Thymus (tissue), 11 donors: ENCODE measurements around the gene LONP1. TPM values are rescaled to one million over a fixed set of nuclear protein-coding genes. Genes with fewer than 3 reads are reported as not detected.

Source experiments
- DNase-seq, 9 donors: peaks; one replicate each; pipeline ENCODE4 v3.0.0-alpha.2; 2013; ENCODE audit warnings: low spot score in 9 of 9, low read depth in 6 of 9, missing footprints in 1 of 9
- H3K27ac ChIP-seq, 2 donors: one replicate each; pipeline ENCODE4 v1.5.1; 2013; ENCODE audit warnings: control low read depth in 1 of 2, low read depth in 1 of 2, low read length in 1 of 2, mild to moderate bottlenecking in 1 of 2, moderate library complexity in 1 of 2
- H3K27me3 ChIP-seq, 2 donors: one replicate each; pipeline ENCODE4 v1.5.1; 2013; ENCODE audit warnings: low read length in 1 of 2; ENCODE audit not compliant: control insufficient read depth in 2 of 2, insufficient read depth in 1 of 2
- H3K36me3 ChIP-seq, 2 donors: one replicate each; pipeline ENCODE4 v1.5.1; 2013; ENCODE audit warnings: low read length in 1 of 2, mild to moderate bottlenecking in 1 of 2, moderate library complexity in 1 of 2; ENCODE audit not compliant: control insufficient read depth in 2 of 2, insufficient read depth in 2 of 2
- H3K4me1 ChIP-seq, 2 donors: one replicate each; pipeline ENCODE4 v1.5.1; 2013; ENCODE audit warnings: low read length in 2 of 2; ENCODE audit not compliant: control insufficient read depth in 2 of 2, insufficient read depth in 2 of 2
- H3K4me3 ChIP-seq, 2 donors: one replicate each; pipeline ENCODE4 v1.5.1; 2013; ENCODE audit warnings: low read length in 2 of 2, control low read depth in 1 of 2, mild to moderate bottlenecking in 1 of 2
- H3K9me3 ChIP-seq, 2 donors: one replicate each; pipeline ENCODE4 v1.5.1; 2013; ENCODE audit warnings: low read length in 1 of 2, mild to moderate bottlenecking in 1 of 2; ENCODE audit not compliant: control insufficient read depth in 2 of 2, insufficient read depth in 1 of 2
- WGBS: extraction: QIAGEN DNeasy Blood & Tissue Kit; methylation state at CpG from one replicate; pipeline ENCODE4 v1.1.7; 2013; 5-methylcytosine and 5-hydroxymethylcytosine counted together
- polyA plus RNA-seq: library from polyadenylated mRNA; stranded (reverse); fragments of 200-250 nt; gene quantifications from one replicate; pipeline ENCODE4 v1.2.3, GENCODE V29; 2013
- total RNA-seq: library from RNA; stranded (reverse); fragments of 120-200 nt; gene quantifications from one replicate; pipeline ENCODE4 v1.2.4, GENCODE V29; 2013
- donor health status: healthy.

Gene LONP1
- total and polyA plus RNA-seq, 2 donors, result 34.3 to 37.7 TPM

DNA sequence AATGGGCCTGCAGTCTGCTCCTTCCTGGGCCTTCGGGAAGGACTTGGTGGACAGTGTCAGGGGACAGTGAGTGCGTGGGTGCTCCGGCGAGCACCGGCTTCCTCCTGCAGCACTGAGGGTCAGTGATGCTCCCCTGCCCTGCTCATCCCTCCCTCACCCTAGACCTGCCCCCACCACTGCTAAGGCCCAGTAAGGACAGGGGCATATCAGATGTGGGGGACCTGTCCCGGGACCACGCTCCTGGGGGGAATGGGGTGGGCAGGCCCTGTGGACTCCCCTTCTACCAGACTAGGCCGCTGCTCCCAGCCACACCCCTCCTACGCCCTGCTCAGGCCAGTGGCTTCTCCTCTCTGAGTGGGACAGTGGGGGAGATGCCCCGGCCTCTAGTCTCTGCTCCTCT is 42.8 kb downstream of the LONP1 start:
- H3K9me3 ChIP-seq, result peaks cover 0 to 6% of the 10 kb centered on the region in 2 donors
- H3K4me1 ChIP-seq, result peaks cover 15% of the 10 kb centered on the region in 2 donors
- DNase-seq, result no peak
- H3K36me3 ChIP-seq, result peaks cover 1 to 5% of the 10 kb centered on the region in 2 donors
- H3K27ac ChIP-seq, result no peak overlapping the region
- peaks cover 0 to 3% of the 10 kb centered on the region in 2 donors for H3K27me3 ChIP-seq
- no peak overlapping the region for H3K4me3 ChIP-seq
- WGBS, result 98% methylated on average over 10 of the region's 10 CpGs

DNA sequence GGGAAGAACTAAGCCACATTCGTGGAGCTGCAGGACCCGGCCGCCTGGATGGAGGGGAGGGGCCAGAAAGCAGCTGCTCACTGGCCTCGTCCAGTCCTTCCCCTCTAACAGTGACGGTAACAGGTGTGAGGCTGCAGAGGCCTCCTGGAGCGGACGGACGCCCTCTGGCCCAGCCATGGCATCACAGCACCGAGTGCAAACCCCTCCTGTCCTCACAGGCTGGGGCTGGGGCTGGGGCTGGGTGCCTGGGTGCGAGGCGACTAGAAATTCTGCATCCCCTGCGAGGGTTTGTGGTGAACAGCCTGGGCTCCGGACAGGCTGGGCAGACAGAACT is 43.2 kb downstream of the LONP1 start:
- Histone ChIP-seq H3K27ac (no peak overlapping the region), H3K36me3 (peaks cover 5 to 9% of the 10 kb centered on the region in 2 donors), H3K27me3 (peaks cover 0 to 3% of the 10 kb centered on the region in 2 donors), H3K4me3 (no peak overlapping the region), H3K9me3 (peaks cover 0 to 6% of the 10 kb centered on the region in 2 donors), H3K4me1 (peaks cover 15% of the 10 kb centered on the region in 2 donors)
- 93% methylated on average over 13 of the region's 13 CpGs for WGBS
- no peak for DNase-seq

DNA sequence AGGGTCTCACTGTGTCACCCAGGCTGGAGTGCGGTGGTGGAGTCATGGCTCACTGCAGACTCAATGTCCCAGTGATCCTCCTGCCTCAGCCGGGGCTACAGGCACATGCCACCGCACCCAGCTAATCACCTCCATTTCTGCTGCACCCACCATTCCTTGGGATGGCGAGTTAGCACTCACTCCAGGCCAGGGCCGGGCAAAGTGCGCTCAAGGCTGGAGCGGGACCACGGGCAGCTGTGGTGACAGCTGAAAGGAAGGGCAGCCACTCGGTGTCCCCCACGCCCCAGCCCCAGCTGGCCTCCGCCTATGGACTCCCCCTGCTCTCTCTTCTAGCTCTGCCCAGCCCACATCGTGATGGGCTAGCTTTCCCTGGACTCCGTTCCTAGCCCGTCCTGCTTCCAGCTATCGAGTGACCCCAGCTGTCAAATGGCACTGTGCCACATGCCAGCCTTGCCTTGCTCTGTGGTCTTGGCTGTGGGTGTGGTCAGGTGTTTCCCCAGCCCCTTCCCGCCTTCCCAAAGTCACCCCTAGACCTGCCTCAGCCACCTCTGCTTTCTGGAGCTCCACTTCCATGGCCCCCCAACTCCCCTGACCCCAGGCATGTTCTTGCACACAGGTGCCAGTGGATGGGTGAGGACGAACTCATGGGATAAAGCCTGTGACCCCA is 43.7 kb downstream of the LONP1 start:
- 95% methylated on average over 17 of the region's 17 CpGs for WGBS
- H3K4me3 ChIP-seq, result no peak overlapping the region
- peaks cover 12 to 13% of the 10 kb centered on the region in 2 donors for H3K4me1 ChIP-seq
- peaks cover 0 to 2% of the 10 kb centered on the region in 2 donors for H3K27me3 ChIP-seq
- no peak for DNase-seq
- H3K9me3 ChIP-seq, result peaks cover 0 to 6% of the 10 kb centered on the region in 2 donors
- H3K36me3 ChIP-seq, result peaks cover 5 to 13% of the 10 kb centered on the region in 2 donors
- H3K27ac ChIP-seq, result no peak overlapping the region

DNA sequence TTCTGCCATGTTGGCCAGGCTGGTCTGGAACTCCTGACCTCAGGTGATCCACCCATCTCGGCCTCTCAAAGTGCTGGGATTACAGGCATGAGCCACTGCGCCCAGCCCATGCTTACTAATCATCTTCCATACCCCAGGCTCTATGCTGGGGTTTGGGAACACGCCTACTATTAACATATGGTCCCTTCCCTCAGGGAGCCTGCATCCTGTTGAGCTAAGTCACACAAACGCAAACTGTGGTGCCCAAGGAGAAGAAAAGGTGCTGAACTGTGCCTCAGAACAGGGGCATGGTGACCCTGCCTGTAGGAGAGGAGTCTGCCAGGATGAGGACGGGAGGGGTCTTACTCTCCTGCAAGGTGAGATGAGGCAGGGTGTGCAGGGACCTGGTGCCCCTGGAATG is 45.2 kb downstream of the LONP1 start:
- Histone ChIP-seq H3K4me3 (no peak overlapping the region), H3K9me3 (no peaks in the 10 kb centered on the region), H3K27me3 (no peaks in the 10 kb centered on the region), H3K27ac (no peak overlapping the region), H3K36me3 (peaks cover 8 to 24% of the 10 kb centered on the region in 2 donors), H3K4me1 (peaks cover 5 to 6% of the 10 kb centered on the region in 2 donors)
- 96% methylated on average over 5 of the region's 5 CpGs for WGBS
- DNase-seq, result no peak

DNA sequence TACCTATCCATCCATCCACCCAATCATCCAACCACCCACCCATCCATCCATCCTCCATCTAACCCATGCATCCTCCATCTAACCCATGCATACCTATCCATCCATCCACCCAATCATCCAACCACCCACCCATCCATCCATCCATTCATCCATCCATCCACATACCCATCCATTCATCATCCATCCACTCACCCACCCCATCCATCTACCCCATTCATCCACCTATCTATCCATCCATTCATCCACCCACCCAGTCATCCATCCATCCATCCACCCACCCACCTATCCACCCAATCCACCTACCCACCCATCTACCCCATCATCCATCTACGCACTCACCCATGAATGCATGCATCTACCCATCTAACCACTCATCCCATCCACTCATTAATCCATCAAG is 46.2 kb downstream of the LONP1 start:
- peaks cover 18 to 33% of the 10 kb centered on the region in 2 donors for H3K36me3 ChIP-seq
- no peaks in the 10 kb centered on the region for H3K9me3 ChIP-seq

DNA sequence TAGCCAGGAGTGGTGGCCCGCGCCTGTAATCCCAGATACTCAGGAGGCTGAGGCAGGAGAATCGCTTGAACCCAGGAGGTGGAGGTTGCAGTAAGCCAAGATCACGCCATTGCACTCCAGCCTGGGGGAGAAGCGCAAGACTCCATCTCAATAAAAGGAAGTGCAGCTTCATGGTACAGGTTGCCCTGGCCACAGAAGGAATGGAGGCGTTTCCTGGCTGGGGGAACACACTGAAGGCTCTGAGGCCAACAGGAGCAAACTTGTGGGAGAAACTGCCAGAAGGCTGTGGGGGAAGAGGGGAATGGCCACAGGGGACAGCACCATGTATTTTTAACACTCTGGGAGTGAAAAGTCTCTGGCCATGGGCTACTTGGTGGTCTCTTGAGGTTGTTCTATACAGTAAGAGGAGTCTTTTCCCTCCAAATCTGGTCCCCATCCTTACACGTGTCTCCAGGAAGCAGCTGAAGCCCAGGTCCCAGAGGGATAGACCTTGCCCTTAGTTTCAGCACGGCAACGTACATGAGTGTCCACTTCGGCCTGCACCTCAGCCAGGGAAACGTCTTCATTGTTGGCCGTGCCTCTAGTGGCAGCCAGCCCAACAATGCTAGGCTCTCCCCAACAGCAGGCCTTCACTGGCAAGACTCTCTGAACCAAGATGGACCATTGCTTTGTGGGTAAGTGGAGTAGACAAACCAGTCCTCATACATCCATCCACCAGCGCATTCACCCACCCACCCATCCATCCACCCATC is 47.1 kb downstream of the LONP1 start:
- no peak overlapping the region for H3K27ac ChIP-seq
- 98% methylated on average over 13 of the region's 13 CpGs for WGBS
- no peak for DNase-seq
- no peak overlapping the region for H3K4me3 ChIP-seq
- no peaks in the 10 kb centered on the region for H3K27me3 ChIP-seq
- H3K4me1 ChIP-seq, result no peaks in the 10 kb centered on the region
- H3K9me3 ChIP-seq, result no peaks in the 10 kb centered on the region
- H3K36me3 ChIP-seq, result peaks cover 24 to 39% of the 10 kb centered on the region in 2 donors

More for the DNA sequence above, 46.2 kb downstream of the LONP1 start:
- WGBS, result 100% methylated on average over 1 of the region's 1 CpG
- Histone ChIP-seq H3K27ac (no peak overlapping the region), H3K27me3 (no peaks in the 10 kb centered on the region), H3K4me1 (no peaks in the 10 kb centered on the region), H3K4me3 (no peak overlapping the region)
- no peak for DNase-seq

DNA sequence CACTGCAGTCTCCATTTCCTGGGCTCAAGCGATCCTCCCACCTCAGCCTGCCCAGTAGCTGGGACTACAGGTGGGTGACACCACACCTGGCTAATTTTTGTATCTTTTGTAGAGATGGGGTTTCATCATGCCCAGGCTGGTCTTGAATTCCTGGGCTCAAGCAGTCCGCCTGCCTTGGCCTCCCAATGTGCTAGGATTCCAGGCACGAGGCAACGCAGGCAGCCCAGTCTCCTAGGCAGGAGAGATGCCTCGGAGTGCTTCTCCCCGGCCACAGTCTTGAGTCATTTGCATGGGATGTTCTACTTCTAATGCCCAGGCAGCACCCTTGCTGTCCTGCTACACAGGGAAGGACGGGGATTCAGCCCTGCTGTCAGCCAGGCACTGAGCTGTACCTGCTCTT is 48.3 kb downstream of the LONP1 start:
- no peak for DNase-seq
- H3K4me1 ChIP-seq, result no peaks in the 10 kb centered on the region
- no peak overlapping the region for H3K27ac ChIP-seq
- no peaks in the 10 kb centered on the region for H3K27me3 ChIP-seq
- H3K36me3 ChIP-seq, result peaks cover 37 to 51% of the 10 kb centered on the region in 2 donors
- H3K4me3 ChIP-seq, result no peak overlapping the region
- H3K9me3 ChIP-seq, result no peaks in the 10 kb centered on the region
- 96% methylated on average over 7 of the region's 7 CpGs for WGBS

DNA sequence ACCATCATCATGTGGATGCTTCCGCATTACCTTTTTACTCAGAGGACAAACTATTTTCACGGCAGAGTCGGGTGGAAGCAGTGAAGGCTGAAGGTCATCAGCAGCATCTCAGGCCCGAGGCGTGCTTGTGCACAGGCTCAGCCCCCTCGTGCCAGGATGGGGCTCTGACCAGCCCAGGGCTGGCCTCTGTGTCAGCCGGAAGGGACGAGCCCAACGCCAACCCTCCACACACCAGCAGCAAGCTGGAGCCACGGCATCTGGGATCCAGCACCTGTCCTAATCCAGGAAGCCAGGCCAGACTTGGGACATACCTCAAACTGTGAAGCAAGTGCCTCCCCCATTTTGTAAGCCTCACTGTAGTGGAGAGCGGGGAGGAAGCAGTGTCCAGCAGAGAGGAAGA is 50.7 kb downstream of the LONP1 start:
- WGBS, result 97% methylated on average over 11 of the region's 11 CpGs
- H3K27ac ChIP-seq, result no peak overlapping the region
- H3K9me3 ChIP-seq, result no peaks in the 10 kb centered on the region
- no peaks in the 10 kb centered on the region for H3K4me1 ChIP-seq
- H3K4me3 ChIP-seq, result no peak overlapping the region
- DNase-seq, result no peak
- peaks cover 61 to 70% of the 10 kb centered on the region in 2 donors for H3K36me3 ChIP-seq
- no peaks in the 10 kb centered on the region for H3K27me3 ChIP-seq

DNA sequence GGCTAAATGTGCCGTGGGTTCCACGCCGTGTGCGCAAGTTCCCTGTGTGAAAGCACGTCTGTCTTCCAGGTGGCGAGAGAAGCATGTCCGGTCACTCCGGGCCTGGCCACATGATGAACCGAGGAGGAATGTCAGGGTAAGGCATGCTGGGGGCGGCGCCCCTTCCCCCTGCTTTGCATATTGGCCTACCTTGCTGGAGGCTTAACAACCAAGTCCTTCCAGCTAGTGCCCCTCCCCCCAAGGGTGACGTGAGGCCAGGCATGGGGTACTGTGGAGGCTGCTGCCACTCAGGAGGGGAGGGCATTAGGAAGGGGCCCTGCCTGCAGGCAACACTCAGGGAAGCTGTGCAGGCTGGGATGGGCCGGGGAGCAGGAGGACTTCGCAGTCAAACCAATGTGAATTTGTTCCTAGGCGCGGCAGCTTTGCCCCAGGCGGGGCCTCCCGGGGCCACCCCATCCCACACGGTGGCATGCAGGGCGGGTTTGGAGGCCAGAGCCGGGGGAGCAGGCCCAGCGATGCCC is 52.1 kb downstream of the LONP1 start:
- H3K4me1 ChIP-seq, result no peaks in the 10 kb centered on the region
- DNase-seq, result no peak
- H3K27ac ChIP-seq, result no peak overlapping the region
- no peak overlapping the region for H3K4me3 ChIP-seq
- no peaks in the 10 kb centered on the region for H3K9me3 ChIP-seq
- no peaks in the 10 kb centered on the region for H3K27me3 ChIP-seq
- WGBS, result 97% methylated on average over 22 of the region's 22 CpGs
- peaks cover 74 to 84% of the 10 kb centered on the region in 2 donors for H3K36me3 ChIP-seq
